Measurements from ENCODE around the gene OR5H1. TPM values are rescaled to one million over a fixed set of nuclear protein-coding genes. Genes with fewer than 3 reads are reported as not detected.
"Not testable (repeated sequence)": the region's sequence is repeated elsewhere in the genome, so short reads cannot be mapped to it uniquely, and the experiment has no call there.

OR5H1 gene
- polyA plus RNA-seq (2013, experiment 1 of 2; ENCODE audit: insufficient read length): not detected
- not detected for polyA plus RNA-seq (2013, experiment 2 of 2; ENCODE audit: insufficient read length)

DNA sequence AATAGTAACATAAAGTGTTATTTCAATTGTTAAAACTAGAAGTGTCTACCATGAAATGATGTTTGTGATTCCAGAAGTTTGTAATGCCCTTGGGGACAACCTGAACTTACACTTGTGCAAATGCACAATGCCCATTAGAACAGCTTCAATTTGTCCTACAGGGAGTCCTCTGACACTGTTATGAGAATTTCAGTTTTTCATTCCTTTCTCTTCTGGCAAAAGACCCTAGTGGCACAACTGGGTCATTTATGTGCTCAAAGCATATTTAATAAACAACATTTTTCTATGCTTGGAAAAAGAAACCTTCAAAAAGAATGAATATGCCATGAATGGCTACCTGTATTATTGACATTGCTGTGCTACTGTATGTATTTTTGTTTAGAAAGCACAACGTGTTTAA lies at the start of gene OR5H1:
TSS of gene OR5H1 (plus strand) at position 301 of the 400 bp plus-strand sequence. CDS start 1,977 bp downstream, outside the sequence.
- DNase-seq: no peak

DNA sequence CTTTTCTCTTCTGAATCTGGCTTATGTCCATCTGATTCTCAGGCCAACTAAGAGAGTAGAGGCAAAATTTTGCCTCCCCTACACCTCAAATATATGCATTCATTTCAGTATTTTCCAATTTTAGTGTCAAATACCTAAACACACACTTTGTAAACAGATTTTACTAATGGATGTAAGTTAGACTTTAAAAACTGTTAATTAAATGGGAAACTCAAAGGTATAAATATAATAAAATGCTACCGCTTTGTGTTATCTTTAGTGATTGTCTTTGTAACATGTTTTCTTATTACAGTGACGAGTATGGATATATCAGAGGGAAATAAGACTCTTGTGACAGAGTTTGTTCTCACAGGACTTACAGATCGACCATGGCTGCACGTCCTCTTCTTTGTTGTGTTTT lies 43.6 kb upstream of the OR5H1 start, which contains the start of gene OR5AC2:
TSS of gene OR5AC2 (plus strand) at position 301 of the 400 bp plus-strand sequence. CDS start at position 301, 0 bp downstream.
- DNase-seq: no peak

DNA sequence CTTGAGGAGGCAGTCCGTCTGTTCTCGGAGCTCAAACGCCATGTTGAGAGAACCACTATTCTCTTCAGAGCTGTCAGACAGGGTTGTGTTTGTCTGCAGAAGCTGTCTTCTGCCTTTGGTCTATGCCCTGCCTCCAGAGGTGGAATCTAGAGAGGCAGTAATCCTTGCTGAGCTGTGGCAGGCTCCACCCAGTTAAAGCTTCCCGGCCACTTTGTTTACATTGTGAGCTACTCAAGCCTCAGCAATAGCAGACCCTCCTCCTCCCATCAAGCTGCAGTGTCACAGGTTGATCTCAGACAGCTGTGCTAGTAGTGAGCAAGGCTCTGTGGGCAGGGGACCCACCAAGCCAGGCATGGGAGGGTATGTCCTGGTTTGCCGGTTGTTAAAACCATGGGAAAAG lies 34.6 kb upstream of the OR5H1 start:
- DNase-seq: no peak

DNA sequence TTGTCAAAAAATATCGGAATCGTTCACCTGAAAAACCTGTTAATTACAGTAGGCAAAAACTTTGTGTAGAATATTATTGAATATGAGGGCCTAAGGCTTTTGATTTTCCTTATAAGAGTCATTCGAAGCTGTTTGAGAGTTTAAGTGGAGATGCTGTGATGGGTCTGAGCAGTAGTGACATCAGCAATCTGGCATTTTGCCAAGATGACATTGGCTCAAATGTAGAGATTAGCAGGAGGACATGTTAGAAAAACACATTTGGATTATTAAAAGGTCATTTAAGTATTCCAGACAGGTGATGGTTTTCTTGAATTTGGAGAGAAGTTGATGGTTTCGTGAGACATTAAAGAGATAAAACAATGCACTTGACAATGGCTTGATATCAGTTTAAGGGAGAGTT lies 30.7 kb upstream of the OR5H1 start:
- no peak for DNase-seq

DNA sequence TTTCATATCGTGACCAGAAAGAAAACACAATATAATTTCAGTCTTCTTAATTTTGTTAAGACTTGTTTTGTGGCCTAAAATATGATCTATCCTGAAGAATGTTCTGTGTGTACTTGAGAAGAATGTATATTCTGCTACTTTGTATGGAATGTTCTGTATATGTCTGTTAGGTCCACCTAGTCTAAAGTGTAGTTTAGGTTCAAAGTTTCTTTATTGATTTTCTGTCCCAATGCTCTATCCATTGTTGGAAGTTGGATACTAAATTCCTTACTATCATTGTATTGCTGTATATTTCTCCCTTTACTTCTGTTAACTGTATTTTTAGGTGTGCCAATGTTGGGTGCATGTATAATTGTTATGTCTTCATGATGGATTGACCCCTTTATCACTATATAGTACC lies 22.4 kb upstream of the OR5H1 start:
- DNase-seq: no peak

DNA sequence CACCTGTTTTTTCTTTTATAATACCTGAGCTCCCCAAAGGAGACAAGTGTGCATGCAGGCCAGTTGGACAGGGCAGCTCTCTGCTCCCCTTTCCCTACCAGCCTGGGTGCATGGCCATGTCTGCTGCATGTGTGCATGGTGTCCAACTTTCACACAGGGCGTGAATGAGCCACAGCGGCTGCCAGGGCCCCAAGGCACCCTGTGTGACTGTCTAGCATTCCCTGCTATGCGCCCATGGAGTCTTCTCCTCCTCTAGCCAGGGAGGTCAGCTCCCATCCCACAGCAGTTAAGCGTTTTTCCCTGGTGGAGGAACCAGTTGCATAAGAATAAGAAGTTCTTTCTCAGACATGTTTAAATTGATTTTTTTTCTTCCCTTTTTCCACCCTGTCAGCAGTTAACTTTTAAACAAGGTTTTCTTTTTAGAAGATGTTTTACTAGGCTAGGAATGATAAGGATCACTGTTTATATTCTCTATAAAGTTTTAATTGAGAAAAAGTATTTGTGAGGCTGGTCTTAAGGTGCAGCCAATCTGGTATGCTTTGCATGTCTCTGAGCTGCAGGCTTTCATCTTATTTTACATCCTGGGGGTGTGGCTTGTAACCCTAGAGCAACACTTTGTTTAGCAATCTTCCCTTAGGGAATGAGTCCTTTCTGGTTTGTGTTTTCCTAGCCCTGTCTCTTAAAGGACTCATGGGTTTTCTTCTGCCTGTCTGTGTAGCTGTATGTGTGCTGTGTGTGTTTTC lies 20.5 kb upstream of the OR5H1 start:
- no peak for DNase-seq

DNA sequence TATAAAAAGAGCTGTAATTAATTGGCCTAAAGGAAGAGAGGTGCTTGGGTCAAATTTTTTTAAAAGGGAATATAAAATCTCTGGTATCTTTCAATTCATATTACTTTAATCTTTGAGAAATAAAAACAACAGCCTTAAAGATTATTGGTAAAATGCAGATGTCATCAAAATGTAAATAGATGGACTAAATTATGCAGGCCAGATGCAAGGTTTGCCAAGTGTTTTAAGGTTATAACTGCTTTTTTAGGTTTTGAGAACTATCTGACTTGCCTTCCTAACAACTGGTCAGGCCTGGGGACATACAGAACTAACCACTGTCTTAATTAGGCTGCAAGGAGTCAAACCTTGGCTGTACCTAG lies 20.0 kb upstream of the OR5H1 start:
- no peak for DNase-seq

DNA sequence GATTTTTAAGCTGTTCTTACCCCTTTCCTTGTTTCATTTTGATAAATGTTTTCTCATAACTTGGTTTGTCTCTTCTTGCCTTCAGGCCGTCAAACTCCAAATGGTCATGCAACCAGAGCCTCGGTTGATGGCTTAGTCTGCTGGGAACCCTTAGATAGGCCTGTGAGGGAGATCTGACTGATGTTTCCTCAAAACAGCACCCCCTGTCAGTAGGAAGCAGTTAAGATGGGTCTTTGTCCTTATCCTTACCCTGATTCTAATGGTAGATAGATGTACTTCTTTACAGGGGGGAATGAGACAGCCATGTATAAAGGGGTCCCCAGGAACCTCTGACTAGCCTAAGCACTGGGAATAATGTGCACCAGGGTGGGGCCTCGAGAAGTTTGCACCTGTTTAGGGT lies 16.3 kb upstream of the OR5H1 start:
- no peak for DNase-seq

DNA sequence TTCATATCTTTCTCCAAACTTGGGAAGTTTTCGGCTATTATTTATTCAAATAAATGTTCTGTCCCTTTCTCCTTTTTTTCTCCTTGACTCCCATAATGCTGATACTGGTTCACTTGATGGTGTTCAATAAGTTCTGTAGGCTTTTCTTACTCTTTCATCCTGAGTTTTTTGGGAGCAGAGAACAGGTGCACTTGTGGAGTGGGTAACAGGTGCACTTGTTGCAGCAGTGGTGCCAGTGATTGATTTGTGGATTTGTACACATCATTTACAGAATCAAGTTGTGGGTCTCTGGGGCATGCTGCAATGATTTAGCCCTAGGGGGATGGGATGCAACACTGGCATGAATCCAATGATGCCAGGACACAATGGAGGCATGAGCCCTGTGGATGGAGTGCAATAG lies 14.8 kb upstream of the OR5H1 start:
- DNase-seq: no peak

DNA sequence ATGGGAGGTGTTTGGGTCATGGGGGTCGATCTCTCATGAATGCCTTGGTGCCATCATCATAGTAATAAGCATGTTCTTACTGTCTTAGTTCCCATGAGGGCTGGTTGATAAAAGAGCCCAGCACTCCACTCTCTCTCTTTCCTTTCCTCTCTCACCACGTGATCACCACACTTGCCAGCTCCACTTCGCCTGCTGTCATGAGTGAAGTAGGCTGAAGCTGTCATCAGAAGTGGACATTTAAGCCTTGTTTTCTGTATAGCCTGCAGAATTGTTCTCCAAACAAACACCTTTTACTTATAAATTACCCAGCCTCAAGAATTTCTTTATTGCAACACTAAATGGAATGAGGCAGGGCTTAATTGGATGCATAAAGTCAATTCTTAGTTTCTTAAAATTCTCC lies 6.1 kb downstream of the OR5H1 start:
- DNase-seq: no peak

DNA sequence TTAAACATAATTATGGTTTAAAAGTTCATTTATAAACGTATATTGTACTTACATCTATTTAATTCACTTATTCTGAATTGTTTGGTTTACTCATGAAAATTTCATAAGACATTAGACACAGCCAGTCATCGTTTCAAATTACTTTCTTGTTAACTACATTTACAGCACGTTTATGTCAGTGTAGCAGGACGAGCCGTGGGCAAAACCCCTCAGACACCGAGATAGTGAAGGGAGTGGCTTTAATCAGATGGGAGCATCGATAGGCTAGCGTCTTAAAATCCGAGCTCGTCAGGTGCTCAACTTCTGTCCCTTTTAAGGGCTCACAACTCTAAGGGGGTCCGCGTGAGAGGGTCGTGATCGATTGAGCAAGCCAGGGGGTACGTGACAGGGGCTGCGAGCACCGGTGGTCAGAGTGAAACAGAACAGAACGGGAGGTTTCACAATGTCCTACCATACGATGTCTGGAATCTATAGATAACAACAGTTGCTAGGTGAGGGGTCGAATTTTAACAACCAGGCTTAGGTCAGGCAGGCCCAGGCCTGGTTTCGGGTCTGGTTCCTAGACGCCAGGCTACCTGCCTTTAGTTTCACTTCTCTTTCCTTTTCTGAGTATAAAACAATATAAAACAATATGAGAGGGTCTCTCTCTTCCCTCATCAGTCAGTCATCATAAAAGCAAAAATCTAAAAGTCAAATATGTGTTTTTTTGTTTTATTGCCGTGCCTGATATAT lies 7.5 kb downstream of the OR5H1 start:
- not testable (repeated sequence) for DNase-seq

DNA sequence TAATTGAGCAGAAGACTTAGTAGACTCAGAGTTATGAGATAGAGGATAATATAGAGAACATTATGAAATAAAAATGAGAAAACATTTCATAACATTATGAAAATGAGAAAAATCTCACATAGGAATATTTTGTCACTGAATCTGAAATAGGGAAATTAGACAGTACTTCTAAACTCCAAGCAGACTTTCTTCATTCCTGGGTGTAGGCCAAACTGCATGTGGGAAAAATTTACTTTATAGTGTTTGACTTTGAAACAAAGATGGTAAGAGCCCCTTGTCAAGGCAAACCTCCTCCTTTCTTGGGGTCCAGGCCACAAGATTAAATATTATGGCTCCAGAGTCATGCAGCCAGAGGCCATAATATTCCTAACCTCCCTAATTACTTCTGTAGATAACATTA lies 10.0 kb downstream of the OR5H1 start:
- no peak for DNase-seq

DNA sequence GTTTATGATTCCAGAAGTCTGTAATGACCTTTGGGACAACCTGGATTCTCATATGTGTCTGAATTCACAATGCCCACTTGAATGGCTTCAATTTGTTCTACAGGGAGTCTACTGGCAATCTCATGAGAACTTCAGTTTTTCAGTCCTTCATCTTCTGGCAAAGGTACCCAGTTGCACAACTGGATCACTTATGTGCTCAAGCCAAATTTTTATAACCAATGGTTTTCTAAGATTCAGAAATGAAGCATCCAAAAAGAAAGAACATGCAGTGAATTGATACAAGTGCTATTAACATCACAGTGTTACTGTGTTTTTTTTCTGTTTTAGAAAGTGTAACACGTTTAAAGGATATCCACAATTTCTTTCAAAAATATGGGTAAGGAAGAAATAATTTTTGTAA lies 16.7 kb downstream of the OR5H1 start, which contains the start of gene OR5H14:
TSS of gene OR5H14 (plus strand) at position 301 of the 400 bp plus-strand sequence. CDS start 1,907 bp downstream, outside the sequence.
- no peak for DNase-seq

DNA sequence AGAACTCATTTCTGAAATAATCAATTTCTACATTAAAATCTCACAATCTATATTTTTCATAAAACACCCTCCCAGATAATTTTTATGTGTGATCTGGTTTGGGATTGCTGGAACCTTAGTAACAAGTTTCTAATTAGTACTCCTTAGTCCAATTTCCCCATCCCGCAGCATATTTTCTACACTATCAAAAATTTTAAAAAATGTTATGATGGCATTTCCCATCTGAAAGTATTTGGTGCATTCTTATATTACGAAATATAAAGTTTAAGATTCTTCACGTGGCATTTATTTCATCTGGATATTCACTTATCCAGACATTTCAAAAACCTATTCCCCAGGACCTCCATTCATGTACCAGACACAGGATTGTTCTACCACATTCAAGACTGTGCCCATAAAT lies 18.2 kb downstream of the OR5H1 start:
- DNase-seq: no peak

DNA sequence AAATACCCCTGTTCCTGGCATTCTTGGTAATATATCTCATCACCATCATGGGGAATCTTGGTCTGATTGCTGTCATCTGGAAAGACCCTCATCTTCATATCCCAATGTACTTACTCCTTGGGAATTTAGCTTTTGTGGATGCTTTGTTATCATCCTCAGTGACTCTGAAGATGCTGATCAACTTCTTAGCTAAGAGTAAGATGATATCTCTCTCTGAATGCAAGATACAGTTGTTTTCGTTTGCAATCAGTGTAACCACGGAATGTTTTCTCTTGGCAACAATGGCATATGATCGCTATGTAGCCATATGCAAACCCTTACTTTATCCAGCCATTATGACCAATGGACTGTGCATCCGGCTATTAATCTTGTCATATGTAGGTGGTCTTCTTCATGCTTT lies 18.9 kb downstream of the OR5H1 start:
- not testable (repeated sequence) for DNase-seq

DNA sequence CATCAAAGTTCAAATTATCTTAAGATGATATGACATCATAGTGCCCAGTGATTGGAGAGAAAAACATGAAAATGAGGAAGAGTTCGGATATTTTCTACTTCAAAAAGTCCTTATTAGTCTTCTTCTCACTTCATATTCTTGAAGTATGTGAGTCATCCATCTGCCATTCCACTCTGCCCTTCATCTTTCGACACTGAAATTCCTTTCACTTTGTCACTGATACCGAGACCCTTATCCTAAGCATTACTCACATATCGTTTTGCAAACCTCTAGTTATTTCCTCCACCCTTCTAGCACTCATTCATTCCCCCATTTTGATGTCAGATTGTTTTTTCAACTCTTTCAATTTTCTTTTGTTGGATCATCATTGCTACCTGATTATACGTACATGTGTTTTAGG lies 20.7 kb downstream of the OR5H1 start:
- DNase-seq: peak; percentile 0

DNA sequence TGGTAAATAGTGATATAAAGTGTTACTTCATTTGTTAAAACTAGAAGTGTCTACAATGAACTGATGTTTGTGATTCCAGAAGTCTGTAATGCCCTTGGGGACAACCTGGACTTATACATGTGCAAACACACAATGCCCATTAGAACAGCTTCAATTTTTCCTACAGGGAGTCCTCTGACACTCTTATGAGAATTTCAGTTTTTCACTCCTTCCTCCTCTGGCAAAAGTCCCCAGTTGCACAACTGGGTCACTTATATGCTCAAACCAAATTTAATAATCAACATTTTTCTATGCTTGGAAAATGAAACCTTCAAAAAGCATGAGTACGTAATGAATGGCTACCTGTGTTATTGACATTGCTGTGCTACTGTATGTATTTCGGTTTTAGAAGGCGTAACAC lies 35.9 kb downstream of the OR5H1 start, which contains the start of gene OR5H15:
TSS of gene OR5H15 (plus strand) at position 301 of the 400 bp plus-strand sequence. CDS start 2,004 bp downstream, outside the sequence.
- DNase-seq: no peak

DNA sequence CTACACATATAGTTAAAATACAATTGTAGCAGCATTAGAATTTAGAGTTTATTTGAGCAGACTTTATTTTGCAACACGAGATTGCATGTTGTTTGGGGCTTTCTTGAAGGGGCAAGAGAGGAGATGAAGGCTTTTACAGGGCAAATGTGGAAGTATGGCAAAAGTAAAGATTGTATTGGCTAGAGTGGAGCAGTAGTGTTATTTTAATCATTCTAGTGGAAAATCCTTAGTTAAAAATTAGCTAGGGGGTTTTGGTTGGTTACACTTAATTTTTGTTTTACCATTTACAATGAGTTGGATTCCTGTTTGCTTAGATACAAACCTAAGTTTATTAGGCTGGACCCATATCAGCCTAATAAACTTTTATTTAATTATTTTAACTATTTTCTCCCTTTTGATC lies 40.5 kb downstream of the OR5H1 start:
- no peak for DNase-seq

DNA sequence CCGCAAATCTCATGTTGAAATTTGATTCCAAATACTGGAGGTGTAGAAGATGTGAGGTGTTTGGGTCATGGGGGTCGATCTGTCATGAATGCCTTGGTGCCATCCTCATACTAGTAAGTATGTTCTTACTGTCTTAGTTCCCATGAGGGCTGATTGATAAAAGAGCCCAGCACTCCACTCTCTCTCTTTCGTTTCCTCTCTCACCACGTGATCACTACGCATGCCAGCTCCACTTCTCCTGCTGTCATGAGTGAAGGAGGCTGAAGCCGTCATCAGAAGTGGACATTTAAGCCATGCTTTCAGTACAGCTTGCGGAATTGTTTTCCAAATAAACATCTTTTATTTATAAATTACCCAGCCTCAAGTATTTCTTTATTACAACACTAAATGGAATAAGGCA lies 42.1 kb downstream of the OR5H1 start:
- DNase-seq: no peak

DNA sequence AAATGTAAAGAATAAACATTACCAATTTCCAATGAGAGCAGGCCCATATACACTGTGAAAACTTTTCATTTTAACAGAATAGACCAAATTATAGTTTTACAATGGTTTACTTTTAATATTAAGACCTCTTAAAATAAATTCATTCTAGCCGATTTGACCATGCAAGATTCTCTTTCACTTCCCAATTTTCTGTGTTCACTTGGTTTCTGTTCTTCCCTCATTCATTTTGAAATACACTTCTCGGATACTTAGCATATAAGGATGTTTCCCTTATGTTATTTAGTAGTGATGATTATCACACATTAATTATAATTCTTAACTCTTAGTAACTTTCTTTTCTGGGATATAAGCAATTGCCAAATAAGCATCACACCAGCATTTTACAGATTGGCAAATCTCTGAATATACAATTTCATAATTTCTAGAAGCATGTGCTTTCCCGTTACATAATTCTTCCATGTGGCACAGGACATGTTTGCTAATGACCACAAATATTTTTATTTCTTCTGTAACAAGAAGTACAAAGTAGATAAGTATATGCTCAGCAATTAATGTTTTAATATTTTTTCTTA lies 49.9 kb downstream of the OR5H1 start:
- DNase-seq: no peak

DNA sequence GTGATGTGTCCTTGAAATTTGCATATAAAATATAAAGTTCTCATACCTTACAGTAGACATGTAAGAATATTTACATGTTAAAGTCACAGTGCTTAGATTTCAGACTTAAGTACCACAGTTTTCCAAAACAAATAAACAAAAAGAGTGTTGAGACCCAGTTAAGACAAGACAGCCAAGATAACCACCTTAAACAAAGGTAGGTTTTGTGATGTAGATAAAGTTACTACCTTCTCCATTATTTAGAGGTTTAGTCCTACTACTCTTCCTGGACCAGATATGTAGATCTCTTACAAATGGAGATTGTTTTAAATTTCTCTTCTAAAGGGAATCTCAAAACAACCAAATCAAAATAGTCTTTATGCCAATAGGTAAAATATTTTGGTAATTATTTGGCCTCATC lies 51.7 kb downstream of the OR5H1 start:
- no peak for DNase-seq

DNA sequence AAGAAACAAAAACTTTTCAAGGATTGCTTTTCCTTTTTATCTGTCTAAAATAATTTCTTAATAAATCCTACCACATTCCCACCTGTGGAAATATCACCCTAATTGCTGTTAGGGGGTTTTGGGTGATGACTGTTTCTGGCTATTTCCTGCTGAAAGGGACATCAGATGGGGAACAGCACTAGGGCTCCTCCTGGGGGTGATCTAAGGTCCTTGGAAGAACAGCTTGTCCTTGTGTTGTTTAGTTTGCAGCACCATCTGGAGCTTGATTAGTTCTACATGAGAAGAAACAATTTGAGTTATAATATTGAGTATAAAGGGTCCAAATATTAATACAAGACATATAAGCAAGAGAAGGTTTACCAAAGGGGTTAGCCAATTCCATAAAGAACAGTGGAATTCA lies 54.7 kb downstream of the OR5H1 start:
- no peak for DNase-seq

Measured in fibroblast of skin of back (primary cell).